Liver (tissue), 9 donors: ENCODE results near the gene APOOL. TPM values are rescaled to one million over a fixed set of nuclear protein-coding genes. Genes with fewer than 3 reads are reported as not detected.
"Not testable (repeated sequence)": the region's sequence is repeated elsewhere in the genome, so short reads cannot be mapped to it uniquely, and the experiment has no call there.

Source experiments
- DNase-seq: peaks from one replicate; pipeline ENCODE4 v3.0.0-alpha.2; 2017; ENCODE audit warnings: low spot score
- H3K27ac ChIP-seq, 2 donors: one replicate each; pipeline ENCODE4 v1.7.0; 2013; ENCODE audit warnings: inconsistent platforms in 2 of 2, low read length in 2 of 2, control low read depth in 1 of 2, low read depth in 1 of 2, mild to moderate bottlenecking in 1 of 2
- H3K27me3 ChIP-seq, 4 donors: one replicate each; pipeline versions ENCODE4 v1.6.1 to v1.7.0; 2013; ENCODE audit warnings: low read length in 3 of 4, inconsistent platforms in 1 of 4, mild to moderate bottlenecking in 1 of 4, moderate library complexity in 1 of 4; ENCODE audit not compliant: control insufficient read depth in 4 of 4, insufficient read depth in 4 of 4
- H3K36me3 ChIP-seq, 4 donors: one replicate each; pipeline versions ENCODE4 v1.6.1 to v1.7.0; 2013; ENCODE audit warnings: low read length in 3 of 4, mild to moderate bottlenecking in 3 of 4, low read depth in 1 of 4, moderate library complexity in 1 of 4; ENCODE audit not compliant: control insufficient read depth in 4 of 4, insufficient read depth in 3 of 4
- H3K4me1 ChIP-seq, 4 donors: one replicate each; pipeline versions ENCODE4 v1.6.1 to v1.7.0; 2013; ENCODE audit warnings: low read length in 3 of 4, mild to moderate bottlenecking in 3 of 4, moderate library complexity in 1 of 4; ENCODE audit not compliant: control insufficient read depth in 4 of 4, insufficient read depth in 4 of 4
- H3K4me3 ChIP-seq, 3 donors: one replicate each; pipeline versions ENCODE4 v1.6.1 to v1.7.0; 2013; ENCODE audit warnings: low read length in 3 of 3, control low read depth in 1 of 3, low read depth in 1 of 3, mild to moderate bottlenecking in 1 of 3
- H3K9ac ChIP-seq, 2 donors: one replicate each; pipeline ENCODE4 v1.7.0; 2013; ENCODE audit warnings: low read length in 2 of 2, mild to moderate bottlenecking in 2 of 2, moderate library complexity in 2 of 2, control low read depth in 1 of 2, low read depth in 1 of 2
- H3K9me3 ChIP-seq, 4 donors: one replicate each; pipeline versions ENCODE4 v1.6.1 to v1.7.0; 2013; ENCODE audit warnings: low read length in 3 of 4; ENCODE audit not compliant: control insufficient read depth in 4 of 4
- EGR1 ChIP-seq, 2 donors: IDR thresholded peaks; 2 replicates each; pipeline ENCODE4 v1.6.1; 2016 to 2018; ENCODE audit warnings: antibody characterized with exemption in 2 of 2, low read depth in 2 of 2
- FOXA1 ChIP-seq: IDR thresholded peaks from 2 replicates; pipeline ENCODE4 v1.6.1; 2016; ENCODE audit warnings: antibody characterized with exemption
- FOXA2 ChIP-seq: IDR thresholded peaks from 2 replicates; pipeline ENCODE4 v1.6.1; 2016; ENCODE audit warnings: antibody characterized with exemption
- GABPA ChIP-seq, 2 donors: IDR thresholded peaks in 1 of 2; conservative IDR thresholded peaks in 1 of 2; 2 replicates each; pipeline ENCODE4 v1.6.1; 2016; ENCODE audit warnings: antibody characterized with exemption in 2 of 2, mild to moderate bottlenecking in 1 of 2, moderate library complexity in 1 of 2
- HNF4A ChIP-seq, 2 donors: conservative IDR thresholded peaks; 2 replicates each; pipeline ENCODE4 v1.6.1; 2016; ENCODE audit warnings: antibody characterized with exemption in 2 of 2, mild to moderate bottlenecking in 2 of 2
- JUND ChIP-seq, 2 donors: IDR thresholded peaks; 2 replicates each; pipeline ENCODE4 v1.6.1; 2016; ENCODE audit warnings: antibody characterized with exemption in 2 of 2
- MAX ChIP-seq: IDR thresholded peaks from 2 replicates; pipeline ENCODE4 v1.6.1; 2016; ENCODE audit warnings: antibody characterized with exemption
- NR2F2 ChIP-seq: IDR thresholded peaks from 2 replicates; pipeline ENCODE4 v1.6.1; 2016; ENCODE audit warnings: antibody characterized with exemption
- RAD21 ChIP-seq, 2 donors: IDR thresholded peaks; 2 replicates each; pipeline ENCODE4 v1.6.1; 2016; ENCODE audit warnings: antibody characterized with exemption in 2 of 2, mild to moderate bottlenecking in 2 of 2
- RXRA ChIP-seq, 2 donors: IDR thresholded peaks; 2 replicates each; pipeline ENCODE4 v1.6.1; 2017 to 2018; ENCODE audit warnings: antibody characterized with exemption in 2 of 2, mild to moderate bottlenecking in 1 of 2
- SP1 ChIP-seq: IDR thresholded peaks from 2 replicates; pipeline ENCODE4 v1.6.1; 2018; ENCODE audit warnings: antibody characterized with exemption, mild to moderate bottlenecking
- TAF1 ChIP-seq: conservative IDR thresholded peaks from 2 replicates; pipeline ENCODE4 v1.6.1; 2016; ENCODE audit warnings: antibody characterized with exemption, mild to moderate bottlenecking
- YY1 ChIP-seq: IDR thresholded peaks from 2 replicates; pipeline ENCODE4 v1.6.1; 2016; ENCODE audit warnings: antibody characterized with exemption, mild to moderate bottlenecking
- WGBS: extraction: QIAGEN DNeasy Blood & Tissue Kit; methylation state at CpG from one replicate; pipeline ENCODE4 v1.1.7; 2013; 5-methylcytosine and 5-hydroxymethylcytosine counted together
- polyA plus RNA-seq, 2 donors: library from polyadenylated mRNA; stranded (reverse) in 1 of 2; unstranded in 1 of 2; fragments of 200-250 nt in 1 of 2; fragments of >200 nt in 1 of 2; fragmentation: Nextera tagmentation in 1 of 2; extraction: Ambion mirVana in 1 of 2; gene quantifications; one replicate each; pipeline versions ENCODE4 v1.2.1 to v1.2.3, GENCODE V29; 2013 to 2015
- total RNA-seq, 2 donors: library from RNA; depleted of rRNA; stranded (reverse); fragments of >200 nt; gene quantifications; one replicate each; pipeline ENCODE4 v1.2.3, GENCODE V29; 2014
- TF ChIP-seq, protein P1 (sequence below): IDR thresholded peaks from 2 replicates; pipeline ENCODE4 v1.6.1; 2016; ENCODE audit warnings: antibody characterized with exemption, mild to moderate bottlenecking
- TF ChIP-seq, protein P2 (sequence below): fragments of 150-350 bp; IDR thresholded peaks from 2 replicates; pipeline ENCODE4 v1.5.1; 2017; ENCODE audit warnings: improper control_type of control experiment, low read depth, low read length; ENCODE audit not compliant: missing input control
- TF ChIP-seq, protein P3 (sequence below): IDR thresholded peaks from 2 replicates; pipeline ENCODE4 v1.6.1; 2016; ENCODE audit warnings: antibody characterized with exemption
- donor health status: healthy.
- donor health status: healthy.
- donor health status: healthy.
- donor health status: healthy.
- donor health status: healthy.

The APOOL gene
- total and polyA plus RNA-seq, 4 donors = 7.5 to 12.1 (median 10.7) TPM

DNA sequence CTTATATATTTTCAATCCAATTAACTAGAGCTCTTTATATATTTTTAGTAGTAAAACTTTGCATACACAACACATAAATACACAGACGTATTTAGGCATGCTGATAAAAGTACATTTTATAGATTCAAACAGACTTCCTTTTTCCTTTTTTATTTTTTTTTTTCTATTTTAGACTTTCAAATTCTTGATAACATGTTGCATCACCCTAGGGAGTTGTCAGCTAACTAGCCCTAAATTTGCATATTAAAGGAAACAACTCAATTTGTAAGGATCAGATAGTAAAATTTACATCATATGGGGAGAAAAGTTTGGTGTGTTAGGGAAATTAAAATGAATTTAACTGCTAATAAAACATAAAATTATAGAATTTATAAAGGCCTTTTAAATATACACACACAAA is 47.4 kb upstream of the APOOL start:
- no peak overlapping the region for H3K9ac ChIP-seq
- H3K27ac ChIP-seq = no peak overlapping the region
- H3K27me3 ChIP-seq = no peaks in the 10 kb centered on the region
- H3K4me1 ChIP-seq = no peaks in the 10 kb centered on the region
- H3K36me3 ChIP-seq = no peaks in the 10 kb centered on the region
- no peak for DNase-seq
- 65% methylated on average over 1 of the region's 1 CpG for WGBS
- H3K4me3 ChIP-seq = no peak overlapping the region
- TF ChIP-seq EGR1 (IDR thresholded peaks at IDR 0.05; ENCODE audit: low read depth in 2 of 2) (no peak), FOXA2 (no peak), RAD21 (IDR thresholded peaks at IDR 0.05) (no peak), YY1 (no peak), MAX (no peak), JUND (IDR thresholded peaks at IDR 0.05) (no peak), NR2F2 (no peak), RXRA (IDR thresholded peaks at IDR 0.05) (no peak), SP1 (no peak), FOXA1 (no peak), TAF1 (no peak), GABPA (IDR thresholded peaks at IDR 0.05 in 1 of 2, conservative IDR thresholded peaks at IDR 0.05 in 1 of 2) (no peak)
- TF ChIP-seq, protein P1, sequence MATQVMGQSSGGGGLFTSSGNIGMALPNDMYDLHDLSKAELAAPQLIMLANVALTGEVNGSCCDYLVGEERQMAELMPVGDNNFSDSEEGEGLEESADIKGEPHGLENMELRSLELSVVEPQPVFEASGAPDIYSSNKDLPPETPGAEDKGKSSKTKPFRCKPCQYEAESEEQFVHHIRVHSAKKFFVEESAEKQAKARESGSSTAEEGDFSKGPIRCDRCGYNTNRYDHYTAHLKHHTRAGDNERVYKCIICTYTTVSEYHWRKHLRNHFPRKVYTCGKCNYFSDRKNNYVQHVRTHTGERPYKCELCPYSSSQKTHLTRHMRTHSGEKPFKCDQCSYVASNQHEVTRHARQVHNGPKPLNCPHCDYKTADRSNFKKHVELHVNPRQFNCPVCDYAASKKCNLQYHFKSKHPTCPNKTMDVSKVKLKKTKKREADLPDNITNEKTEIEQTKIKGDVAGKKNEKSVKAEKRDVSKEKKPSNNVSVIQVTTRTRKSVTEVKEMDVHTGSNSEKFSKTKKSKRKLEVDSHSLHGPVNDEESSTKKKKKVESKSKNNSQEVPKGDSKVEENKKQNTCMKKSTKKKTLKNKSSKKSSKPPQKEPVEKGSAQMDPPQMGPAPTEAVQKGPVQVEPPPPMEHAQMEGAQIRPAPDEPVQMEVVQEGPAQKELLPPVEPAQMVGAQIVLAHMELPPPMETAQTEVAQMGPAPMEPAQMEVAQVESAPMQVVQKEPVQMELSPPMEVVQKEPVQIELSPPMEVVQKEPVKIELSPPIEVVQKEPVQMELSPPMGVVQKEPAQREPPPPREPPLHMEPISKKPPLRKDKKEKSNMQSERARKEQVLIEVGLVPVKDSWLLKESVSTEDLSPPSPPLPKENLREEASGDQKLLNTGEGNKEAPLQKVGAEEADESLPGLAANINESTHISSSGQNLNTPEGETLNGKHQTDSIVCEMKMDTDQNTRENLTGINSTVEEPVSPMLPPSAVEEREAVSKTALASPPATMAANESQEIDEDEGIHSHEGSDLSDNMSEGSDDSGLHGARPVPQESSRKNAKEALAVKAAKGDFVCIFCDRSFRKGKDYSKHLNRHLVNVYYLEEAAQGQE = no peak
- TF ChIP-seq, protein P2, sequence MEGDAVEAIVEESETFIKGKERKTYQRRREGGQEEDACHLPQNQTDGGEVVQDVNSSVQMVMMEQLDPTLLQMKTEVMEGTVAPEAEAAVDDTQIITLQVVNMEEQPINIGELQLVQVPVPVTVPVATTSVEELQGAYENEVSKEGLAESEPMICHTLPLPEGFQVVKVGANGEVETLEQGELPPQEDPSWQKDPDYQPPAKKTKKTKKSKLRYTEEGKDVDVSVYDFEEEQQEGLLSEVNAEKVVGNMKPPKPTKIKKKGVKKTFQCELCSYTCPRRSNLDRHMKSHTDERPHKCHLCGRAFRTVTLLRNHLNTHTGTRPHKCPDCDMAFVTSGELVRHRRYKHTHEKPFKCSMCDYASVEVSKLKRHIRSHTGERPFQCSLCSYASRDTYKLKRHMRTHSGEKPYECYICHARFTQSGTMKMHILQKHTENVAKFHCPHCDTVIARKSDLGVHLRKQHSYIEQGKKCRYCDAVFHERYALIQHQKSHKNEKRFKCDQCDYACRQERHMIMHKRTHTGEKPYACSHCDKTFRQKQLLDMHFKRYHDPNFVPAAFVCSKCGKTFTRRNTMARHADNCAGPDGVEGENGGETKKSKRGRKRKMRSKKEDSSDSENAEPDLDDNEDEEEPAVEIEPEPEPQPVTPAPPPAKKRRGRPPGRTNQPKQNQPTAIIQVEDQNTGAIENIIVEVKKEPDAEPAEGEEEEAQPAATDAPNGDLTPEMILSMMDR = no peak
- H3K9me3 ChIP-seq = no peaks in the 10 kb centered on the region

- H3K9me3 ChIP-seq = no peaks in the 10 kb centered on the region
- TF ChIP-seq YY1 = no peak
- no peak for TF ChIP-seq HNF4A (conservative IDR thresholded peaks at IDR 0.05)
- TF ChIP-seq RAD21 (IDR thresholded peaks at IDR 0.05) = no peak
- TF ChIP-seq, protein P3, sequence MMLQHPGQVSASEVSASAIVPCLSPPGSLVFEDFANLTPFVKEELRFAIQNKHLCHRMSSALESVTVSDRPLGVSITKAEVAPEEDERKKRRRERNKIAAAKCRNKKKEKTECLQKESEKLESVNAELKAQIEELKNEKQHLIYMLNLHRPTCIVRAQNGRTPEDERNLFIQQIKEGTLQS = no peak
- TF ChIP-seq GABPA (IDR thresholded peaks at IDR 0.05 in 1 of 2, conservative IDR thresholded peaks at IDR 0.05 in 1 of 2) = no peak
- TF ChIP-seq SP1 = no peak
- TF ChIP-seq MAX = no peak
- no peak for TF ChIP-seq FOXA1
- TF ChIP-seq, protein P2 = no peak
- TF ChIP-seq TAF1 = no peak
- no peak for TF ChIP-seq FOXA2
- TF ChIP-seq JUND (IDR thresholded peaks at IDR 0.05) = no peak
- no peak for TF ChIP-seq EGR1 (IDR thresholded peaks at IDR 0.05; ENCODE audit: low read depth in 2 of 2)
- TF ChIP-seq, protein P1 = no peak
- TF ChIP-seq RXRA (IDR thresholded peaks at IDR 0.05) = no peak
- no peak overlapping the region for H3K9ac ChIP-seq
- H3K4me1 ChIP-seq = no peaks in the 10 kb centered on the region
- H3K27ac ChIP-seq = no peak overlapping the region
- no peaks in the 10 kb centered on the region for H3K36me3 ChIP-seq
- DNase-seq = no peak
- no peak overlapping the region for H3K4me3 ChIP-seq
- 92% methylated on average over 19 of the region's 19 CpGs for WGBS
- no peaks in the 10 kb centered on the region for H3K27me3 ChIP-seq
Measured at GRCh38 chrX:84974803-84975202, 28.9 kb upstream of the APOOL start.

DNA sequence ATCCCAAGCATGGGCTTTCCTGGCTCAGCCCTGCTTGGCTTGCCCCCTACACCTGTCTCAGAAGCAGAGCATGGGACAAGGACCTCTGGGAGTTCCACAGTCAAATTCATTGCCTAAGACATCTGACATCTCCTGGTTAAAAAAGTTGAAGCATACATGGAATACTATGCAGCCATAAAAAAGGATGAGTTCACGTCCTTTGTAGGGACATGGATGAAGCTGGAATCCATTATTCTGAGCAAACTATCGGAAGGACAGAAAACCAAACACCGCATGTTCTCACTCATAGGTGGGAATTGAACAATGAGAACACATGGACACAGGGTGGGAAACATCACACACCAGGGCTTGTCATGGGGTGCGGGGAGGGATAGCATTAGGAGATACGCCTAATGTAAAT is 11.9 kb upstream of the APOOL start:
- not testable (repeated sequence) for H3K4me3 ChIP-seq, H3K9ac ChIP-seq, H3K4me1 ChIP-seq, H3K27ac ChIP-seq, DNase-seq, H3K36me3 ChIP-seq, H3K9me3 ChIP-seq, H3K27me3 ChIP-seq
- WGBS = 95% methylated on average over 5 of the region's 5 CpGs
